ENCODE data around the gene MRPL49.
"Not testable (repeated sequence)": the region's sequence is repeated elsewhere in the genome, so short reads cannot be mapped to it uniquely, and the experiment has no call there.

MRPL49 gene

GRCh38 chr11:65118891-65119669 is 3.0 kb upstream of the MRPL49 start:
- DNase-seq = not testable (repeated sequence)

DNA sequence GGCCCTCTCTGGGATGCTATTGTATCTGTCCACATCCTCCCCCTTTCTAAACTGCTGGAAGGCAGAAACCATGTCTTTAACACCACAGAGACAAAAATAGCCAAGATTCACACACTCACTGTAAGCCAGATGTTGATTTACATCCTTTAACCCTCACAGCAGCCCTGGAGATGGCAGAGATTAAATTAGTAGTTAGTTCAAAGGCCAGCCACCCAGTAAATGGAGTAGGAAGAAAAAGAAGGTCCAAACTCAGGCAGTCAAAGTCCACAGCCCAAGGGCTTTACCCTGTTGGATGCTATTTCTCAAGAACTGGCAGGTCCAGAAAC is 2.5 kb upstream of the MRPL49 start:
- DNase-seq = no peak

DNA sequence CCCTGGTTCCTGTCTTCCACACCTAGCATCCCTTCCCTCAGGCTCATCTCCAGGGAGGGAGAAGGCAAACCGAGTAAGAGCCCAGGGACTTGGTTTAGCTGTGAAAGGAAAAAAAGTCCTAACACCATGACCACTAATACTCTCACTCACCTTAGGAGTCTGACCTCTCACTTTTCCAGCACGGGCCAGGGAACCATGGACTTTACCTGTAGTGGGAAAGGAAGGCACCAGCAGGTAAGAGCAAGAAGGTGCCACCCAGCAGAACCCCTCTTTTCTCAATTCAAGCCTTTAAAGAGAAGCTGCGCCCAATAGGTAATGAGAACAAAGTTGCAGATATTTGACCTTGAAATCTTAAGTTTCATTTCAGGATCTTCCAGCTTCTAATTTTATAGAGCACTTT is 1.3 kb upstream of the MRPL49 start:
- no peak for DNase-seq

- no peak for DNase-seq
Measured at GRCh38 chr11:65121447-65121864, 665 bp upstream of the MRPL49 start.

DNA sequence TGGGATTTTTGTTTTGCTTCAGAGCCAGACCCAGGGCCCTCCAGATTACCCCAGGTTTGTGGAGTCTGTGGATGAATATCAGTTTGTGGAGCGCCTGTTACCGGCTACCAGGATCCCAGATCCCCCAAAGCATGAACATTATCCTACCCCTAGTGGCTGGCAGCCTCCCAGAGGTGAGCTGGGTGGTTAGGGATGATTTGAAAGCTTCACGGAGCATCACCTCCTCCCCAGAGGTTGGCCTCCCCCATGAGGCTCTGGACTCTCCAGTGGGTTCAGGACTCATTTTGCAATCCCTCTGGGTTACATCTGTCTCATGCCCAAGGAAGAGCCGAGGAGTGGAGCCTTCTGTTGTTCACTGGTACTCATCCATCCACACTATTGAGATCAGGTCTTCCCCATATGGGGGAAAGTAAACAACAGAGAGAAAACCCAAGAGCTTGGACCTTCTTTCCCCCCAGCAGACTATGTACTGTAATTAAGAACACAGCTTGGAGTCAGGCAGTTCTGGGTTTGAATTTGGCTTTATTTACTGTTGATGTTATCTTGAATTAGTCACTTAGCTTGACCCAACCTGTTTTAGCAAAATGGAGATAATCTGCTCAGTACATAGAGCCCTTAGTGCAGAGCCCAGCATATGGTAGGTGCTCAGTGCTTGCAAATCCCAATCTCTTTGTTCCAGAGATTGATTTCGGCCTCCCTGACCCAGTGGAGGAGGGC is 2.5 kb downstream of the MRPL49 start:
- no peak for DNase-seq

- DNase-seq = no peak
Measured at GRCh38 chr11:65125197-65126056, 3.3 kb downstream of the MRPL49 start.

DNA sequence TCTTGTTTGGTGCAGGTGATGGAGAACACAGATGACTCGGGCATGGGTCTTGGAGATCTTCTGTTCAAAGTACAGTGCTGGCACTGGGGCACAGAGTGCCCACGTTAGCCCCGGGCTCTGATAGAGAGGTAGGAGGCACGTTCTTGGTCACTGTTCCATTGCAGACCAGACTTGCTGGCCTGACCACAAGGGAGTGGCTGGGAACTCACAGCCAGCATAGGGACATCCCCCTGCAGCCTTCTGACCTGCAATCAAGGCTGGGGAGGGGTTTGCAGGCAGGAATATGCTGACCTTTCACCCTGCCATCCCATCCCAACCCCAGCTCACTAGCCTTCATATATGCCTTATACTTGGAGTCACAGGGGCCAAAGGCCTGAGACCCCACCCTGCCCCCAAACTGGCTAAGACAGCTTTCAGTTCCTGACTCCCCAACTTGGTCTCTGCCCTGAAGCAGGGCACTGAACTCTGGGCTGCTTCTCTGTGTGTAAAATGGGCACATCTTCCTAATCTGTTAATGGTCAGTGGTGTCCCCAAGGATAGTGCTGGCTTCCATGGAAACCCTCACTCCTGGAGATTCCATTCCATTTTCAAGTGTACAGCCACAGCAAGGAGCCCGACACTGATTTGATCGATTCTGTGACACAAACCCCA is 4.6 kb downstream of the MRPL49 start:
- DNase-seq = no peak

GRCh38 chr11:65127473-65128181 is 5.5 kb downstream of the MRPL49 start:
- DNase-seq = no peak

- no peak for DNase-seq
Measured at GRCh38 chr11:65128182-65129145, 6.3 kb downstream of the MRPL49 start.

DNA sequence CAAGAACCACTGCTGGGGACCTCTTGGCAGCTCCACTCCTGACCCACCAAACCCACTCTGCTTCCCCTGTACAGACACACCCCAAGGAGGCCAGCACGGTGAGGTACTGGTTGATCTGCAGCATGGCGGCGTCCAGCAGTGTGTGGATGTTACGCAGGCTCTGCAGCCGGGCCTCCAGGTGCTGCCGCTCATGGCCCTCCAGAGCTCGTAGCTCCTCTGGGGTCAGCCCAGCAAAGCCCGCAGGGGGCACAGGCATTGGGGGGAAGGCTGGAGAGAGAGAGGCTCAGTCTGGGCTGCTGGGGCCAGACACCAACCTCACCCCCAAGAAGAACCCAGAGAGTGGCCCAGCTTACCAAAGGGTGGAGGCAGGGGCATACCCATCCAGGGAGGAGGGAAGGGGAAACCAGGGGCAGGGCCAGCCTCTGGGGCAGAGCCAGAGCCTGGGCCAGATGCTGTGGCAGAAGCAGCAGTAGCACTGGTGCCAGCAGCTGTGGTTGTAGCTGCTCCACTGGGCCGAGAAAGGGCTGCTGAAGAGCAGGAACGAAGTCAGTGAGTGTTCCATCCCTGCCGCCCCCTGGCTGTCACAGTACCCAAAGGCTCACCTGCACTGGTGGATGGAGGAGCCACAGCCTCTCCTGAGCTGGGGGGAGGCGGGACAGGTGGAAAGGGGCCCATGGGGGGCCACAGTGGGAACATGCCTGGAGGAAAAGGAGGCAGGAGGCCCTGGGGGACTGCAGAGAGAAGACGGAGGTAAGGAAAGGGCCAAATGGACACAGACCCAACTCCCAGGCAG is 7.7 kb downstream of the MRPL49 start:
- DNase-seq = no peak

- DNase-seq = no peak
Measured at GRCh38 chr11:65130631-65131416, 8.7 kb downstream of the MRPL49 start.

DNA sequence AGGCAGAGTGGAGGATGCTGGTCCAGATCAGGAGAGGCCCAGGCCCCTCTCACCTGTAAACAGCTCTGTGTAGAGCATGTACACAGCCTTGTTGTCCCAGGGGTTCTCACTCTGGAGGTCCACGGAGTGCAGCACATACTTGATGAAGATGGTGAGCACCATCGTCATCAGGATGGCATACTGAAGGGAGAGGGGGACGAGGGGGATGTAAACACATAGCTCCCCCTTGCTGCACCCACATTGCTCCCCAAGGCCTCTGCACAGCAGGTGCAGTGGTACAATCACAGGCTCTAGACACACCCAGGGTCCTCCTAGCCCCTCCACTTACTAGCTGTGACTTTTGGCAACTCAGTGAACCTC is 9.3 kb downstream of the MRPL49 start:
- no peak for DNase-seq

DNA sequence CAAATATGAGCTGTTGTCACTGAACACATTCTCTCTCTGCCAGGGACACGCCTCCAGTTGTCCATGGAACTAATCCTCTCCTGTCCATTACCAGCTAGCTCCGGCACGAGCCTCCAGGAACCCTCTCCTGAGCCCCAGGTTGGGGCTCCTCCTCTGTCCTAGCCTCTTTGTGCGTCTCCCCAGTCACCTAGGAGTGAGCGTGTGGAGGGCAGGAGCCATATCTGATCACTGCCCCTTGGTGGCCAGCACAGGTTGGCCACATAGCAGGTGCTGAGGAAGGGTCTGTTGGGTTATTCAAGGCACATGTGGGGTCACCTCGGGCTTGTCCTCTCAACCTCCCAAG is 9.7 kb downstream of the MRPL49 start:
- DNase-seq = no peak

GRCh38 chr11:65132238-65132987 is 10.3 kb downstream of the MRPL49 start:
- no peak for DNase-seq

GRCh38 chr11:65132988-65133700 is 11.0 kb downstream of the MRPL49 start:
- DNase-seq = no peak

GRCh38 chr11:65133724-65134123 is 11.6 kb downstream of the MRPL49 start:
- DNase-seq = no peak

DNA sequence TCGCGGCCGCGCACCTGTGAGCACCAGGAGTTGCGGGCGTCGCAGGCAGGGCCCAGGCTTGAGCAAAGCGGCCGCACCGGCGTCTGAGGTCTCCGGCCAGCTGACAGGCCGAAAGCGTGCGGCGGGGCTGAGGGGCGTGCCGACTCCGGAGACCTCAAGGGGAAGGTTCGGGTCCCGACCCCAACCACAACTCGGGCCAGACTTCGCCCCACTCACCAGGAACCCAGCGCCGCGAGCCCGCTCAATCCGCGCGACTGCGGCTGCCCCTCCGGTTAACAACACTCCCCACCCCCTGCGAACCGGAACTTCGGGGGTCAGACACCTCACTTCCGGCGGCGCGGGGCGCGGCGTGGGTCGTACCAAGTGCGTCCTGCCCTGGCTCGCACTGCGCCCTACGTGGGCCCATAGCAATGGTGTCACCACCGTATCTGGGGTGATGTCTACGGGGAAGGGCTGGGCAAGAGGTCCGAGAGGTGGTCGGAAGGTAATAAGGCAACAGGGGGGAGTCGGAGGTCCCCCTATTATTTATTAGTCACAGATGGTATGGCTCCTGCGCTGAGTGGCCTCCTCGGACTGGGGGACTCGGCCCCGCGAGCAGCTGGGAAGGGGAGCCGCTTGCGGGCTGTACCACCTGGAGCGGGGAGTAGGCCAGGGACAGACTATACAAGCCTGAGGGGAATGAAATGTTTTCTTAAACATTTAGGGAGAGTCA is 12.3 kb downstream of the MRPL49 start, which contains the start of gene SYVN1:
Gene SYVN1 (minus strand): TSS at position 280 of the 712 bp plus-strand sequence. CDS start 918 bp downstream, outside the sequence.
- no peak for DNase-seq
